GM19397 (cell line): ENCODE data around the gene KIFAP3.
"Not testable (repeated sequence)": the region's sequence is repeated elsewhere in the genome, so short reads cannot be mapped to it uniquely, and the experiment has no call there.

Experiments
- ATAC-seq: cut with Tn5 transposase; IDR thresholded peaks from one replicate; pipeline ENCODE4 v1.9.1; 2021; ENCODE audit warnings: mild to moderate bottlenecking, moderate library complexity; ENCODE audit not compliant: unreplicated experiment

The KIFAP3 gene

GRCh38 chr1:169892176-169892926 lies 182.1 kb downstream of the KIFAP3 start:
- ATAC-seq: no peak

GRCh38 chr1:169891539-169891885 lies 183.0 kb downstream of the KIFAP3 start:
- ATAC-seq: no peak

GRCh38 chr1:169890761-169891538 lies 183.5 kb downstream of the KIFAP3 start:
- ATAC-seq: no peak

DNA sequence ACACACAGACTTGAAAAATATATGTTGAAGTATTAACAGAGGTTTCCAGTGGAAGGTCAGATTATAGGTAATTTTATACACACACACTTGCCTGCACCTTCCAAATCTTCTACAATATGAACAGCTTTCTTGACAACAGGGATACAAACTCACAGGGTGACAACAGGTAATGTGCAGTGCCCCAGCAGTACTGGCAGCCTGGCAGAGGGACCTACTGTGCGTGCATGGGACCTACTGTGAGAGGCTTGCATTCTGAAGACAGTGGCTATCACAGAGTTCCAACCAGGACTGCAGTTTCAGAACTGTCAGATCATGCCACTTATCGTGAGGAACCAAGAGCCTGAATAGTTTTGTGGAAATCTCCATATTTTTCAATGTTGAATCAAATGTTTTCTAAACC lies 184.6 kb downstream of the KIFAP3 start:
- no peak for ATAC-seq

DNA sequence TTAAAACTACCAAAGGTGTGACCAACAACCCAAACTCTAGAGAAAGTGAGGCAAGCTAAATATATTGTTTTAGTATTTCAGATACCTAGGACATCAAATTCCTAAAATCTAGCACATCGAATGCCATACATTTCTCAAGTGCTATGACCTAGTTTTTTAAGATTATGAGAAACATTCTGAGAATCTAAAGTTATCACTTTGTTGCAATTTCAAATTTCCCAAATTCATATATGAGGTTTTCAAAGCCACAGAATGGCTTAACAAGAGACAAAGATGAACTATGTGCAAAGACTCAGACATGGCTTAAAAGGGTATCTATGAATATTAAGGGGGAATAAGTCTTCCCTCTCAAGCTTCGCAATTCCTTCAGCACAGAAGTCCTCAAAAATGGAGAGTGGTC lies 187.6 kb downstream of the KIFAP3 start:
- no peak for ATAC-seq

DNA sequence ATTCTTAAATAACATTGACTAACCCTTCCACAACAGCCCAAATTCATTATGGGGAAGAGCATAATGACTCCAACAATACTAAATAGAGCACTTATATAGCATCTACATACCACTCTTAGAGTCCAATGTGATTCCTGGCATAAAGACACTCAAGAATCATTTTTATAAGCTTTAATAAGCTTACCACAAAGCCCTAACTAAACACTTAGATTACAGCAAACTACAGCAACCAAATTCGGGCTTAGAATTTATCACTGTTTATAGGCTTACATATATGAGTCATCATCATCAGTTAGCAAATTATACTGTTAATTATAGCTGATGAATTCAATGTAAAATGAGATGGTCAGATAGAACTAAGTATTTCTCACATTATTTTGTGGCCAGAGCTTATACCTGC lies 188.1 kb downstream of the KIFAP3 start:
- no peak for ATAC-seq

- ATAC-seq: no peak
Observed at GRCh38 chr1:169885207-169885606, 189.3 kb downstream of the KIFAP3 start.

- no peak for ATAC-seq
Observed at GRCh38 chr1:169884634-169885033, 189.9 kb downstream of the KIFAP3 start.

DNA sequence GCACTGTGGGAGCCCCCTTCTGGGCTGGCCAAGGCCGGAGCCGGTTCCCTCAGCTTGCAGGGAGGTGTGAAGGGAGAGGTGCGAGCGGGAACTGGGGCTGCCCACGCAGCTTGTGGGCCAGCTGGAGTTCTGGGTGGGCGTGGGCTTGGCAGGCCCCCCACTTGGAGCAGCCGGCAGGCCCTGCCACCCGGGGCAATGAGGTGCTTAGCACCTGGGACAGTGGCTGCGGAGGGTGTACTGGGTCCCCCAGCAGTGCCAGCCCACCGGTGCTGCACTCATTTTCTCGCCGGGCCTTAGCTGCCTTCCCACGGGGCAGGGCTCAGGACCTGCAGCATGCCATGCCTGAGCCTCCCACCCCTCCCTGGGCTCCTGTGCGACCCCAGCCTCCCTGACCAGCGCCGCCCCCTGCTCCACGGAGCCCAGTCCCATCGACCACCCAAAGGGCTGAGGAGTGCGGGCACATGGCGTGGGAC lies 192.4 kb downstream of the KIFAP3 start:
- ATAC-seq: no peak

- ATAC-seq: no peak
Observed at GRCh38 chr1:169879034-169879840, 195.3 kb downstream of the KIFAP3 start.

DNA sequence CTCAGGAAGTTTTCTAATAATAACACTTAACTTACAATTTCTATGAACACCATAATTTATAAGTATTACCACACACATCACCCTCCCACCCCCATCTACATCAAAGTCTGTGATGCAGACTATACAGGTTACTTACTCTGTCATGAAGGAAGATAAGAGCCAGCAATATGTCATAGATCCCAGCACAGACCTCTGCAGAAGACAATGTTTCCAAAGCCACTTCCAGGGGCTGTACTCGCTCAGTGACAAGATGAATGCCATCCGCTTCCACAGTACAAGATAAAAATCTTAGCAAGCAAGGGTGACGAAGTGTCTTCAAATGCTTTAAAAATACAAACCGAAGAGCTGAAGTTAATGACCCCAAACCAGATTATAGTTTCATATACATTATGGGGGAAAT lies 196.0 kb downstream of the KIFAP3 start:
- ATAC-seq: no peak

GRCh38 chr1:169877800-169878491 lies 196.5 kb downstream of the KIFAP3 start:
- no peak for ATAC-seq

GRCh38 chr1:169874229-169874628 lies 200.3 kb downstream of the KIFAP3 start:
- no peak for ATAC-seq

DNA sequence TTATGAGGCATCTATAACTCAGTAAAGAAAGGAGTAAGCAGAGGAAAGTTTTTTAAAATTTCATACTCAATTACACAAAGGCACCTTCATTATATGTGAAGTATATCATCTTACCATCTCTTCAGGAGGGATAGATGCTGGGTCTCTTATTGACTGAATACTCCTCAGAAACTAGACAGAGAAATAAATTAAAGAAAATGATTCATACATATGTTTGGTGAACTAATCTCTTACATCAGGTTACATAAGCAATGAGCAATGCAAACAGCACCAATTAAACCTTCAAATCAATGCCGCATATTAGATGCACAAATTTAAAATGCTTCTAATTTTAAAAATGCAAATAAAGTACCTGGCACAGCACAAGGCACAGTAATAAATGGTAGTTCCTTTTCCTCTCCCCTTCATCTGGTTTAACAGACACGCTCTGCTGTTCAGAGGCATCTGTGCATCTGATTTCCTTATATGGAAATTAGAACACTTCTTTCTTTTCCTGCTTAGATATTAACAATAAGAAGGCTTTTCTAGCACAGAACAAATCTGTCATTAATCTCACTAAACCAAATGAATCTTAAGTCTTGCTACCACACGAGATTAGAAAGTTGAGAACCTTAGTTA lies 200.8 kb downstream of the KIFAP3 start:
- no peak for ATAC-seq

DNA sequence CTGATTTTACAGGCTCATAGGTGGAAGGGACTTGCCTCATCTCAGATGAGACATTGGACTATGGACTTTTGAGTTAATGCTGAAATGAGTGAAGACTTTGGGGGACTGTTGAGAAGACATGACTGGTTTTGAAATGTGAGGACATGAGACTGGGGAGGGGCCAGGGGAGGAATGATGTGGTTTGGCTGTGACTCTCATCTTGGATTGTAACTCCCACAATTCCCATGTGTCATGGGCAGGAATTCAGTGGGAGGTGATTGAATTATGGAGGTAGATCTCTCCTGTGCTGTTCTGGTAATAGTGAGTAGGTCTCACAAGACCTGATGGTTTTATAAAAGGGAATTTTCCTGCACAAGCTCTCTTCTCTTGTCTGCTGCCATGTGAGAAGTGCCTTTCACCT lies 201.6 kb downstream of the KIFAP3 start:
- no peak for ATAC-seq

GRCh38 chr1:169871988-169872387 lies 202.5 kb downstream of the KIFAP3 start:
- not testable (repeated sequence) for ATAC-seq
